ENCODE data around the gene P4HB.

P4HB gene

GRCh38 chr17:81888105-81888987 is 28.0 kb upstream of the P4HB start:
- ATAC-seq (replicated peaks; ENCODE audit: extremely low read depth, poor library complexity, severe bottlenecking) (no peak), DNase-seq (ENCODE audit: low spot score in 2 of 2) (no peak)
- Mint-ChIP-seq H3K9me3 (no peaks in the 10 kb centered on the region), H3K27me3 (no peaks in the 10 kb centered on the region), H3K36me3 (ENCODE audit: insufficient read depth) (peaks cover 48% of the 10 kb centered on the region), H3K4me3 (peak overlapping the region; percentile 94), H3K27ac (ENCODE audit: low read depth) (peak overlapping the region; percentile 46), H3K4me1 (peaks cover 30% of the 10 kb centered on the region)

- no peak overlapping the region for H3K27ac Mint-ChIP-seq (ENCODE audit: low read depth)
- no peaks in the 10 kb centered on the region for H3K27me3 Mint-ChIP-seq
- no peak for DNase-seq (ENCODE audit: low spot score in 2 of 2)
- peaks cover 24% of the 10 kb centered on the region for H3K4me1 Mint-ChIP-seq
- H3K9me3 Mint-ChIP-seq: no peaks in the 10 kb centered on the region
- ATAC-seq (replicated peaks; ENCODE audit: extremely low read depth, poor library complexity, severe bottlenecking): no peak
- peaks cover 52% of the 10 kb centered on the region for H3K36me3 Mint-ChIP-seq (ENCODE audit: insufficient read depth)
- no peak overlapping the region for H3K4me3 Mint-ChIP-seq
Observed at GRCh38 chr17:81885869-81886548, 25.7 kb upstream of the P4HB start.

GRCh38 chr17:81885454-81885853 is 25.1 kb upstream of the P4HB start:
- H3K27me3 Mint-ChIP-seq: no peaks in the 10 kb centered on the region
- H3K36me3 Mint-ChIP-seq (ENCODE audit: insufficient read depth): peaks cover 49% of the 10 kb centered on the region
- no peaks in the 10 kb centered on the region for H3K9me3 Mint-ChIP-seq
- H3K4me3 Mint-ChIP-seq: no peak overlapping the region
- ATAC-seq (replicated peaks; ENCODE audit: extremely low read depth, poor library complexity, severe bottlenecking) (no peak), DNase-seq (ENCODE audit: low spot score in 2 of 2) (no peak)
- H3K27ac Mint-ChIP-seq (ENCODE audit: low read depth): no peak overlapping the region
- peaks cover 24% of the 10 kb centered on the region for H3K4me1 Mint-ChIP-seq

DNA sequence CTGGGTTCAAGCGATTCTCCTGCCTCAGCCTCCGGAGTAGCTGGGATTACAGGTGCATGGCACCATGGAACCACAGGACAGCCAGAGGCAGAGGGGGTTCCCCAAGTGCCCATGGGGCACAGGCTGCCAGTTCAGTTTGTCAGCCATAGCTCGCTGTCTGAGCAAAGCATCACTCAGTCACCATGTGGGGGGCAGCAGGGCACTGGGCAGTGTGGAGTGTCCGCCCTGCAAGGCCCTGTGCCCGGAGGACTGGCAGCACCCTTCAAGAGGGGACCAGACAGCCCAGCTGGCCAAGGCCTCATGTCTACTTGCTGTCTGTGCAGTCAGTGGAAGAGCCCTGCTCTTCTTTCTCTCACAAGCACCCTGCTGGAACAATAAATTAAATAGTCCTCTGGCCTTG is 24.6 kb upstream of the P4HB start:
- Mint-ChIP-seq H3K4me3 (no peak overlapping the region), H3K27ac (ENCODE audit: low read depth) (no peak overlapping the region), H3K36me3 (ENCODE audit: insufficient read depth) (peaks cover 47% of the 10 kb centered on the region), H3K4me1 (peaks cover 24% of the 10 kb centered on the region), H3K9me3 (no peaks in the 10 kb centered on the region), H3K27me3 (no peaks in the 10 kb centered on the region)
- no peak for ATAC-seq (replicated peaks; ENCODE audit: extremely low read depth, poor library complexity, severe bottlenecking)
- DNase-seq (ENCODE audit: low spot score in 2 of 2): no peak

DNA sequence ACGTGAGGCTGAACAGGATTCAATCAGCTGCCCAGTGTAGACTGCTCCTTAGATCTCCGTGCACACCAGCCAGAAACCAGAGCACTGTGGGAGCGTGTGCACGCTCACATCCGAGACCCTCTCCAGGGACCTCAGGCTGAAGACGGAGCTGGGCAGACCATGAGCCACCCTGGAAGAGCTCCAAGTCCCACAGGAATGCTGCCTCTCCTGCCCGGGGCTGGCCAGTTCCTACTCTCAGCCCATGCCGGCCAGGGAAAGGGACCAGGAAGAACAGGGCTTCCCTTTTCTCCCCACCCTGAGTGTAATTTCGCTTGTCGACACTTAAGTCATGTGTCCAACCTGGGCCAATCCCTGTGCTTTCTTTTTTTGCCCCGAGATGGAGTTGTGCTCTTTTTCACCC is 24.2 kb upstream of the P4HB start:
- DNase-seq (ENCODE audit: low spot score in 2 of 2) (no peak), ATAC-seq (replicated peaks; ENCODE audit: extremely low read depth, poor library complexity, severe bottlenecking) (no peak)
- H3K9me3 Mint-ChIP-seq: no peaks in the 10 kb centered on the region
- H3K4me1 Mint-ChIP-seq: peaks cover 24% of the 10 kb centered on the region
- H3K27me3 Mint-ChIP-seq: no peaks in the 10 kb centered on the region
- no peak overlapping the region for H3K4me3 Mint-ChIP-seq
- H3K27ac Mint-ChIP-seq (ENCODE audit: low read depth): no peak overlapping the region
- peaks cover 50% of the 10 kb centered on the region for H3K36me3 Mint-ChIP-seq (ENCODE audit: insufficient read depth)

GRCh38 chr17:81879121-81879520 is 18.8 kb upstream of the P4HB start:
- no peaks in the 10 kb centered on the region for H3K9me3 Mint-ChIP-seq
- DNase-seq (ENCODE audit: low spot score in 2 of 2): no peak
- ATAC-seq (replicated peaks; ENCODE audit: extremely low read depth, poor library complexity, severe bottlenecking): no peak
- no peaks in the 10 kb centered on the region for H3K4me1 Mint-ChIP-seq
- peaks cover 26% of the 10 kb centered on the region for H3K36me3 Mint-ChIP-seq (ENCODE audit: insufficient read depth)
- H3K27me3 Mint-ChIP-seq: no peaks in the 10 kb centered on the region
- no peak overlapping the region for H3K27ac Mint-ChIP-seq (ENCODE audit: low read depth)
- no peak overlapping the region for H3K4me3 Mint-ChIP-seq

DNA sequence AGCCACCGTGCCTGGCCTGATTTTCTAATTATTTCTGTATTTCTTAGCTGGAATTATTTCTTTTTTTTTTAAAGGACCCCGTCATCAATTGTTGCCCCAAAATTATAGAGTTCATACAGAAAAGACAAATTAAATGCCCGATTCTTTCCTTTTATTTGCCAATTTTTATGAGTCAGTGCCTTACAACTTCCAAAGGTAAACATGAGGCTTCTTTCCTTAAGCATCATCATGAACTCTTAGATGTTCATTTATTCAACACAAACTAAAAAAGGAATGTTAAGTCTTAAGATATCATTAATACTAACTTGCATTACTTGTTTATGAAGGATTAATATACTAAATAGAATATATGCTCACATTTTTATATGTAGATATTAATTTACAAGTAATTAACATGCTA is 18.0 kb upstream of the P4HB start:
- no peak for DNase-seq (ENCODE audit: low spot score in 2 of 2)
- H3K27ac Mint-ChIP-seq (ENCODE audit: low read depth): no peak overlapping the region

DNA sequence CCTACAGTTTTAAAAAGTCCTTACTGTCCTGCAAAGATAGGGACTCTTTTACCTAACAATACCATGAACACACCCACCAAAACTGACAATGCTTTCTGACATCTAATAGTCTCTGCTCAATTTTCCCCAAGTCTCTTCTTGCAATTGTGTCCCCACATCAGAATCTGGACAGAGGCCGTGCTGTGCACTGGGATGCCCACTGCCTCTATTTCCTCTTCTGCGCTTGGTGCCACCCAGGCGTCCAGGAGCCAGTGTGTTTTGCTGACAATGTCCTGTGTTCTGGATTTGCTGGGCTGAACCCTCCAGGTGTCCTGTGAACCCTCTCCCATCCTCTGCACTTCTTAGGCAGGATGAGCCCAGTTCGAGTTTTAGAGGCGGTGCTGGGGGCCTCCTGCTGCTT is 17.2 kb upstream of the P4HB start:
- Mint-ChIP-seq H3K4me3 (no peak overlapping the region), H3K27me3 (no peaks in the 10 kb centered on the region), H3K4me1 (no peaks in the 10 kb centered on the region), H3K9me3 (no peaks in the 10 kb centered on the region), H3K27ac (ENCODE audit: low read depth) (no peak overlapping the region), H3K36me3 (ENCODE audit: insufficient read depth) (peaks cover 22% of the 10 kb centered on the region)
- no peak for DNase-seq (ENCODE audit: low spot score in 2 of 2)
- no peak for ATAC-seq (replicated peaks; ENCODE audit: extremely low read depth, poor library complexity, severe bottlenecking)

More for the DNA sequence above, 18.0 kb upstream of the P4HB start:
- ATAC-seq (replicated peaks; ENCODE audit: extremely low read depth, poor library complexity, severe bottlenecking): no peak
- Mint-ChIP-seq H3K9me3 (no peaks in the 10 kb centered on the region), H3K4me1 (no peaks in the 10 kb centered on the region), H3K27me3 (no peaks in the 10 kb centered on the region), H3K36me3 (ENCODE audit: insufficient read depth) (peaks cover 22% of the 10 kb centered on the region), H3K4me3 (no peak overlapping the region)

DNA sequence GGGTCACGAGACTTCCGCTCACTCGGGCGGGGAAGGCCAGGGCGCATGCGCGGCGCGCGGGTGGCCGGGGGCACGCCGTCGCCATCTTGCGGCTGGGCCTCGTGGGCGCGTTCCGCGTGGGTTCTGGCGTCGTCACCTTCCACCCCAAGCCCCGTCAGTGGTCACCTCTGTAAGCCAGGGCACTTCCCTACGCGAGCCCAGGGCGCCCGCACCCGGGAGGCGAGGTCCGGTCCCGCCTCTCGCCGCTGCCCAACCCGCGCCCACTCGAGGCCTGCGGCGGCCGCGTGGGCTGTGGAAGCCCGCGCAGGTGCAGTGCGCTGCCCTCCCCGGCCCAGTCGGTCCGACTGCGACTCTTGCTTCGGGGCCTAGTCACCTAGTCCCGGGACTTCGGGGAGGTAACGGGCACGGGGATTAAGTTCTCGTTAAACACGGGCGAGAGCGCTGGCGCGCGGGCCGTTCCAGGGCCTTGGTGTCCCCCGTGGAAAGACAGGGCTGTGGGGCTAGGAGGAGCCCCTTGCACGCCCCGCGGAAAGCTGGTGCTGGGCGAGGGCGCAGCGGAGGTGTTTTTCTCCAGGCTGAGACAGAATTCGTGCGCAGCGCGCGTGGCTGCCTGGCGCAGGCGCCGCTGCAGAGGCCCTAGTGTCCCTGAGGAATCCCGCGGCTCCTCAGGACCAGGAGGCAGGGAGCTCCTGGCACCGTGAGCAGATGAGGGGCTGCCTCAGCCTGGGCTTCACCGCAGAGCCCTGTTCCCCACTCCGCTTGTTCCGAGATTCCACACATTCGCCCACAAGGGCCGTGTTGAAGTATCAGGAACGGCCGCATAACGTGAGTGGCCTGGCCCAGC is 11.3 kb upstream of the P4HB start:
- Mint-ChIP-seq H3K27me3 (no peaks in the 10 kb centered on the region), H3K27ac (ENCODE audit: low read depth) (peak overlapping the region; percentile 94), H3K9me3 (no peaks in the 10 kb centered on the region), H3K36me3 (ENCODE audit: insufficient read depth) (peaks cover 51% of the 10 kb centered on the region), H3K4me3 (peak overlapping the region; percentile 80), H3K4me1 (peaks cover 24% of the 10 kb centered on the region)
- DNase-seq (ENCODE audit: low spot score in 2 of 2): peak; percentile 93
- ATAC-seq (replicated peaks; ENCODE audit: extremely low read depth, poor library complexity, severe bottlenecking): peak; percentile 31

DNA sequence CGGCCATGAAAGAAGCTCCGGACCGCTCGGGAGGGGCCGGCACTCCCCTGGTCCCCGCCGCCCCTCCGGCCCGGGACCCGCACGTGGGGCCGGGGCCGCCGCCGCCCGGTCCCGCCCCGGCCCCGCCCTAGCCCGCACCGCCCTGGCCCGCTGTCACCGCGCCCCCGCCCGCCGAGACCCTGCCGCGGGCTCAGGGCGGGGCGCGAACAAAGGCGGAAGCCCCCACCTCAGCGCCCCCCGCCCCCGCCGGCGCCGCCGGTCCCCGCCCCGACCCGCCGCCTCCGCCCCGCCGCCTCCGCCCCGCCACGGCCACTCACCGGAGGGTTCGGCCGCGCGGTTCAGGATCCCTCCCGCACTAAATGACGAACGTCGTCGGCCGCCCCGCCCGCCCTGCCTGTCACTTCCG is 10.6 kb upstream of the P4HB start, which contains the start of gene ARHGDIA:
TSS of gene ARHGDIA (minus strand) at position 357 of the 406 bp plus-strand sequence. CDS start 1,407 bp downstream, outside the sequence.
- Mint-ChIP-seq H3K9me3 (no peaks in the 10 kb centered on the region), H3K36me3 (ENCODE audit: insufficient read depth) (peaks cover 55% of the 10 kb centered on the region), H3K27me3 (no peaks in the 10 kb centered on the region), H3K27ac (ENCODE audit: low read depth) (peak within 1 kb of the TSS; percentile 94), H3K4me1 (peaks cover 24% of the 10 kb centered on the region), H3K4me3 (peak within 1 kb of the TSS; percentile 83)
- ATAC-seq (replicated peaks; ENCODE audit: extremely low read depth, poor library complexity, severe bottlenecking): peak; percentile 73
- DNase-seq (ENCODE audit: low spot score in 2 of 2): no peak

- Mint-ChIP-seq H3K9me3 (no peaks in the 10 kb centered on the region), H3K4me1 (peaks cover 24% of the 10 kb centered on the region), H3K27ac (ENCODE audit: low read depth) (peak overlapping the region; percentile 92), H3K4me3 (peak overlapping the region; percentile 83), H3K36me3 (ENCODE audit: insufficient read depth) (peaks cover 59% of the 10 kb centered on the region), H3K27me3 (no peaks in the 10 kb centered on the region)
- ATAC-seq (replicated peaks; ENCODE audit: extremely low read depth, poor library complexity, severe bottlenecking) (peak; percentile 24), DNase-seq (ENCODE audit: low spot score in 2 of 2) (no peak)
Observed at GRCh38 chr17:81870131-81870980, 10.0 kb upstream of the P4HB start.
